Lower leg skin (tissue), 3 donors: ENCODE measurements around the gene ACTG1.

Experiments used
- POLR2A ChIP-seq, 2 donors: fragments of 450-650 bp; IDR thresholded peaks; one replicate each; pipeline ENCODE4 v1.6.1; 2016 to 2017; ENCODE audit warnings: antibody characterized with exemption in 2 of 2, mild to moderate bottlenecking in 1 of 2, moderate library complexity in 1 of 2
- TF ChIP-seq, protein P1 (sequence below), 3 donors: fragments of 450-650 bp; IDR thresholded peaks; one replicate each; pipeline ENCODE4 v1.5.1; 2016; ENCODE audit warnings: antibody characterized with exemption in 3 of 3, mild to moderate bottlenecking in 3 of 3, moderate library complexity in 2 of 3

DNA sequence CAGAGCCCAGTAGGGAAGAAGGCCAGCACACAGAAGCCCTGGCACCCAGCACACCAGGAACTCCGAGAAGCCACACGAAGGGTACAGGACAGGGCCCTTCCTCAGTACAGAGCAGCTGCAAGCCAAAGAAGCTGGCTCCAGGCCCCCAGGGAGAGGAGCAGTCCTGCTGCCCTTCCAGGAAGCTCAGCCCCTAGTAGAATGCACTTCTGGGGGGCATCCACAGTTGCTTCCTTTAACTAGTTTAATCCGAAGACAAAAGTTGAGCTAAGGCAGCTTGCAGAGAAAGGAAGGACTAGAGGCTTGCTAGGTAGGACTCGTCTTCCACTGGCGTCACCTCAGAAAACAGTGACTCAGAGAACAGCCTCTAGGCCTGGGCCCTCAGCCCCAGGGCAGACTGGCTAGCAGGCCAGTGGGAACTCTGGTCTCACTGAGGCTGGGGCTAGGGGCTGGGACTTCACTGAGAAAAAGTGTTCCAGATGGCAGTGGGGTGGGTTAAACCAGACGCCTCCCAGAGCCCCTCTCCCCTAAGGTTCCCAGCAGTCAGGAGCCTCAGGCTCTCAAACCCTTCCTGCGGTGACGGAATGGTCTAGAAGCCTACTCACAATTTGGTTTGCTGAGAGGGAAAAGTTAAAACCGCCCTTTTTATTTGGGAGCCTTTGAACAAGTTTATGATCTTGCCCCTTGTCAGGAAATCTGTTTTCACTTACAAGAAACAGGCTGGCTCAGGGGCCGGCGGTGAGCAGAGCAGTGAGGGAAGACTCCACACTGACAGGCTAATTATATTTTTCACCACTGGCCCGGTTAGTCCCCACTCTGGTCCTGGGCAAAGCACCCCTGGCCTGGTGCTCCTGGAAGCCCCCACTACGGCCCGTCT, 41.4 kb downstream of the ACTG1 start:
- TF ChIP-seq, protein P1, sequence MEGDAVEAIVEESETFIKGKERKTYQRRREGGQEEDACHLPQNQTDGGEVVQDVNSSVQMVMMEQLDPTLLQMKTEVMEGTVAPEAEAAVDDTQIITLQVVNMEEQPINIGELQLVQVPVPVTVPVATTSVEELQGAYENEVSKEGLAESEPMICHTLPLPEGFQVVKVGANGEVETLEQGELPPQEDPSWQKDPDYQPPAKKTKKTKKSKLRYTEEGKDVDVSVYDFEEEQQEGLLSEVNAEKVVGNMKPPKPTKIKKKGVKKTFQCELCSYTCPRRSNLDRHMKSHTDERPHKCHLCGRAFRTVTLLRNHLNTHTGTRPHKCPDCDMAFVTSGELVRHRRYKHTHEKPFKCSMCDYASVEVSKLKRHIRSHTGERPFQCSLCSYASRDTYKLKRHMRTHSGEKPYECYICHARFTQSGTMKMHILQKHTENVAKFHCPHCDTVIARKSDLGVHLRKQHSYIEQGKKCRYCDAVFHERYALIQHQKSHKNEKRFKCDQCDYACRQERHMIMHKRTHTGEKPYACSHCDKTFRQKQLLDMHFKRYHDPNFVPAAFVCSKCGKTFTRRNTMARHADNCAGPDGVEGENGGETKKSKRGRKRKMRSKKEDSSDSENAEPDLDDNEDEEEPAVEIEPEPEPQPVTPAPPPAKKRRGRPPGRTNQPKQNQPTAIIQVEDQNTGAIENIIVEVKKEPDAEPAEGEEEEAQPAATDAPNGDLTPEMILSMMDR (IDR thresholded peaks at IDR 0.05): no peak
- TF ChIP-seq POLR2A (IDR thresholded peaks at IDR 0.05): no peak
